HG03064 (cell line): ENCODE data around the gene NAPSA.
"Not testable (repeated sequence)": the region's sequence is repeated elsewhere in the genome, so short reads cannot be mapped to it uniquely, and the experiment has no call there.

Experiments
- ATAC-seq: cut with Tn5 transposase; IDR thresholded peaks from one replicate; pipeline ENCODE4 v1.9.1; 2021; ENCODE audit warnings: low read depth; ENCODE audit not compliant: unreplicated experiment

Gene NAPSA

GRCh38 chr19:50365434-50366306, at the start of gene NAPSA:
Gene NAPSA (minus strand): TSS chr19:50365639. CDS start chr19:50365621, 18 bp downstream.
- ATAC-seq = no peak

DNA sequence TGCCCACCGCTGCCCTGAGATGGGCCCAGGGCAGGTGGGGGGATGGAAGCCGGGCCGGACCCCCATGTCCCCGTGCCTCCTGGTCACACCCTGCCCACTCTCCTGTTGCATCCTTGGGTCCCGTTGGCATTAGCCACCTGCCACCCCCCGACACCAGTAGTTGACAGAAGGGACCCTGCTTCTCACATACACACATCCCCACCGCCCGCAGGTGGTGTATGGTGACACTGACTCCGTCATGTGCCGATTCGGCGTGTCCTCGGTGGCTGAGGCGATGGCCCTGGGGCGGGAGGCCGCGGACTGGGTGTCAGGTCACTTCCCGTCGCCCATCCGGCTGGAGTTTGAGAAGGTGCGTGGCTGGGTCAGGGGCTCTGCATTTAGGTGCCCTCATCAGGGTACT, 48.1 kb upstream of the NAPSA start:
- no peak for ATAC-seq

DNA sequence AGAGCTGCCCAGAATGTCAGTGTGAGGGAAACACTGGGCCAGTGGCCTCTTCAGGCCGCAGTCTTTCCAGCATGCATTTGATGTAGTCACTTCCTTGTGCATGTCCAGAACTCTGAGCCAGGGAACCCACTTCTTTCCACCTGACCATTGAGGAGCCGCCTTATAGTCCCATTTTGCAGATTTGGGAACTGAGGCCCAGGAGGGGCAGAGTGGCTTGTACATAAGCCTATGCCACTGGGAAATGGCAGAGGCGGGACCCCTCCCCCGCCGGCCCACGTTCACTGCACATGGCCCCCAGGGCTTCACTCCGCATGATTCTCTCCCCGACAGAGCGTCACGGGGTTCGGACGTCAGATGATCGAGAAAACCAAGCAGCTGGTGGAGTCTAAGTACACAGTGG, 47.7 kb upstream of the NAPSA start:
- ATAC-seq = no peak

DNA sequence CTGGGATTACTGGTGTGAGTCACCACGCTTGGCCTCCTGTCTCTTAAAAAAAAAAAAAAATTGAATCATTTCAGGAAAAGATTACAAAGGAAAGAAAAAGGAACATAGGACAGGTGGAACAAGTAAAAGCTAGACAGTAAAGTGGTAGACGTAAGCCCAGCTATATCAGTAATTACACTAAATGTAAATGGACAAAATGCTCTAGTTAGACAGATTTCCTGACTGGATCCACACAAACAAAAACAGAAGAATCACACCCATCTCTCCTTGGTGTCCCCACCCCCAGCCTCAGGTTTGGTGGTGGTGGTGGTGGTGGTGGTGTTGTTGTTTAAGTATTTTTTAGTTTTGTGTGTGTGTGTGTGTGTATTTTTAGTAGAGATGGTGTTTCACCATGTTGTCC, 47.0 kb upstream of the NAPSA start:
- ATAC-seq = no peak

GRCh38 chr19:50410109-50410508, 44.7 kb upstream of the NAPSA start:
- ATAC-seq = no peak

DNA sequence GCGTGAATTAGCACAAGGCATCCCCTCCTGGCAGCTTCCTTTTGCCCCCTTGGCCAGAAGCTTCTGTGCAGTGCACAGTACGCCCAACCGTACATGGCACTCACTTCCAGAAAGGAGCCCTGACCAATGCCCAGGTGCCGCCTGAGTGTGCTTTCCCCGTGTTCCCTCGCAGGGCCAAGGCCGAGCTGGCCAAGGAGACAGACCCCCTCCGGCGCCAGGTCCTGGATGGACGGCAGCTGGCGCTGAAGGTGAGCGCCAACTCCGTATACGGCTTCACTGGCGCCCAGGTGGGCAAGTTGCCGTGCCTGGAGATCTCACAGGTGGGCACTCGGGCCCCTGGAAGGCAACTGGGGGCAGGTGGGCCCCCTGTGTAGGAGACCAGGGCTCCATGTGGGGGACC, 43.9 kb upstream of the NAPSA start:
- no peak for ATAC-seq

- no peak for ATAC-seq
Observed at GRCh38 chr19:50406829-50407228, 41.4 kb upstream of the NAPSA start.

- ATAC-seq = no peak
Observed at GRCh38 chr19:50406156-50406820, 40.8 kb upstream of the NAPSA start.

DNA sequence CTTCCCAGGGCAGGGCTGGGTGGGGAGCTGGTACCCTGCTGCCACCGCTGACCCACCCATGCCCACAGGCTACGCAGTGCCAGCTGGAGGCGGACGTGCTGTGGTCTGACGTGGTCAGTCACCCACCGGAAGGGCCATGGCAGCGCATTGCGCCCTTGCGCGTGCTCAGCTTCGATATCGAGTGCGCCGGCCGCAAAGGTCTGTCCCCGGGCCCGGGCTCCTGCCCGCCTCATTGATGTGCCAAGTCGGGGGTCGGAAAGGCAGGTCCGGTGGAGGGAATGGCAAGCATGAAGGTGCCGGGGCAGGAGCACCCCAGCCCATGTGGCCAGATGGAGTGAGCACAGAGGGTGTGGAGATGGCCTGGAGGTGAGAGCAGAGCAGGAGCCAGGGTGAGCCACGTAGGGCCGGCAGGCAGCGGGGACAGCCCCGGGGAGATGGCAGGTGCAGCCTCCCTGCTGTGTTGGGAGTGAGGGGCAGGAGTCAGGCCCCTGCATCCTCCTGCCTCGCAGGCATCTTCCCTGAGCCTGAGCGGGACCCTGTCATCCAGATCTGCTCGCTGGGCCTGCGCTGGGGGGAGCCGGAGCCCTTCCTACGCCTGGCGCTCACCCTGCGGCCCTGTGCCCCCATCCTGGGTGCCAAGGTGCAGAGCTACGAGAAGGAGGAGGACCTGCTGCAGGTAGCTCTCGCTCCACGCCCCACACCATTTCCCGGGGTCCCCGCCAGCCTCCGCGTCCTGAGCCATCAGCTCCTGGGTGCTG, 37.3 kb upstream of the NAPSA start:
- ATAC-seq = no peak

DNA sequence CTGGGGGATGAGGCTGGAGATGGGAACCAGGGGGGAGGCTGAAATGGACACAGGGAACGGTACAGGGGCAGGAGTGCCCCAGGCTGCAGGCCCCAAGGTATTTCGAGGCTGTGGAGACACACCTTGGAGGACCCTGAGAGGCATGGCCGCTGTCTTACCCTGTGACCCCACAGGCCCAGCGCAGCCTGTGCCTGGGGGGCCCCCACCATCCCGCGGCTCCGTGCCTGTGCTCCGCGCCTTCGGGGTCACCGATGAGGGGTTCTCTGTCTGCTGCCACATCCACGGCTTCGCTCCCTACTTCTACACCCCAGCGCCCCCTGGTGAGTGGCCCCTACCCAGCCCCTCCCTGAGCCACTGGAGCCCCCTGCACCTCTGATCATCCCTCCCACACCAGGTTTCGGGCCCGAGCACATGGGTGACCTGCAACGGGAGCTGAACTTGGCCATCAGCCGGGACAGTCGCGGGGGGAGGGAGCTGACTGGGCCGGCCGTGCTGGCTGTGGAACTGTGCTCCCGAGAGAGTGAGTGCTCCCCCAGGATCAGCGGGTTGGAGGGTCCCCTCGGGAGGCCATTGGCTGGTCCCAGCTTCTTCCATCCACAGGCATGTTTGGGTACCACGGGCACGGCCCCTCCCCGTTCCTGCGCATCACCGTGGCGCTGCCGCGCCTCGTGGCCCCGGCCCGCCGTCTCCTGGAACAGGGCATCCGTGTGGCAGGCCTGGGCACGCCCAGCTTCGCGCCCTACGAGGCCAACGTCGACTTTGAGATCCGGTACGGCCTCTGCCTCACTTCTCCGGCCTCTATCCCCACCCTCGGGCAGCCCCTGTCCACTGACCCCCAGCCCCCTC, 36.4 kb upstream of the NAPSA start:
- no peak for ATAC-seq

GRCh38 chr19:50399368-50399745, 33.9 kb upstream of the NAPSA start:
- no peak for ATAC-seq

GRCh38 chr19:50398675-50399367, 33.4 kb upstream of the NAPSA start:
- no peak for ATAC-seq

GRCh38 chr19:50394017-50394416, 28.6 kb upstream of the NAPSA start:
- ATAC-seq = no peak

- ATAC-seq = no peak
Observed at GRCh38 chr19:50393589-50393988, 28.1 kb upstream of the NAPSA start.

DNA sequence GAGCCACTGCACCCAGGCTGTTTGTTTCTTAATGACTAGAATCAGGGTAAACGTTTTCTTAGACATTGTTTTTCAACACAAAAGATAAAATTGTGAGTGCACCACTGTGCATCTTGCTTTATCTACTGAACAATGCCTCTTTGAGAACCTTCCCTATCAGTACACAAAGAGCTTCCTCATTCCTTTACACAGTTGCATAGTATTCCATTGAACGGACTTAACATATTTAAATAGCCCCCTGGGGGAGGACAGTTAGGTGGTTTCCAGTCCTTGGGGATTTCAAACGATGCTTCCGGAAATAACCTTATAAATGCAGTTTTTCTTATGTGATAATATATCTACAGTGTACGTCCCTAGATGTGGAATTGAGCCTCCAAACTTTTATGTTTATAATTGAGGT, 27.3 kb upstream of the NAPSA start:
- no peak for ATAC-seq

DNA sequence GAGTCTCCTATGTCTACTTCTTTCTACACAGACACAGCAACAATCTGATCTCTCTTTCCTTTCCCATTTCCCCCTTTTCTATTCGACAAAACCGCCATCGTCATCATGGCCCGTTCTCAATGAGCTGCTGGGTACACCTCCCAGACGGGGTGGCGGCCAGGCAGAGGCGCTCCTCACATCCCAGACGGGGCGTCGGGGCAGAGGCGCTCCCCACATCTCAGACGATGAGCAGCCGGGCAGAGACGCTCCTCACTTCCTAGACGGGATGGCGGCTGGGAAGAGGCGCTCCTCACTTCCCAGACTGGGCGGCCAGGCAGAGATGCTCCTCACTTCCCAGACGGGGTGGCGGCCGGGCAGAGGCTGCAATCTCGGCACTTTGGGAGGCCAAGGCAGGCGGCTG, 25.5 kb upstream of the NAPSA start:
- ATAC-seq = not testable (repeated sequence)

- not testable (repeated sequence) for ATAC-seq
Observed at GRCh38 chr19:50390295-50390694, 24.9 kb upstream of the NAPSA start.

DNA sequence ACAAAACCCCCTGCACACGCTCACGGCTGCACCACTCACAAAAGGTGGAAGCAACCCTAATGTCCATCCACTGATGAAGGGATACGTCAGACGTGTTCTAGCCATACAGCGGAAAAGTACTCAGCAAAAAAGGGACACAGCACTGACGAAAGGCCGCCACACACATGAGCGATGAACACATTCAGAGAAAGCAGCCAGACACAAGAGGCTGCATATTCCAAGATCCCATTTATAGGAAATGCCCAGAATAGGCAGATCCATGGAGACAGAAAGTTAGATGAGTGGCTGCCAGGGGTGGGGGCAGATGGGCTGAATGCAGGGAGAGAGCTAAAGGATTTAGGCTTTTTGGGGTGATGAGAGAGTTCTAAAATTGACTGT, 22.4 kb upstream of the NAPSA start:
- no peak for ATAC-seq

- ATAC-seq = no peak
Observed at GRCh38 chr19:50387176-50387867, 21.9 kb upstream of the NAPSA start.
